HEK293 (cell line): ENCODE data around the gene PPFIA1.
A peak's percentile ranks its signal among the peaks of the same experiment; 100 is the strongest.

Source experiments
- CTCF ChIA-PET: fragments of 350-600 bp; formaldehyde crosslinking; extraction: SDS; loops from one replicate; lab custom pipeline; 2021; ENCODE audit warnings: antibody characterized with exemption; lab: Yijun Ruan, JAX
- POLR2A ChIA-PET: fragments of 300-600 bp; formaldehyde crosslinking; extraction: SDS; loops from one replicate; lab custom pipeline; 2020; ENCODE audit warnings: antibody characterized with exemption, inconsistent platforms; lab: Yijun Ruan, JAX
- H3K27ac ChIP-seq: fragments of 200-500 bp; sonication (Bioruptor generic); 2 replicates; pipeline ENCODE4 v1.5.1; 2014; ENCODE audit warnings: low read depth, low read length, control low read depth, inconsistent platforms; ENCODE audit errors: extremely low read depth
- H3K36me3 ChIP-seq, 2 experiments: fragments of 200-500 bp in 1 of 2; sonication (Bioruptor generic) in 1 of 2; 1 replicate in 1 of 2; 2 replicates in 1 of 2; pipeline ENCODE4 v1.5.1; 2014 to 2017; ENCODE audit warnings: inconsistent platforms in 2 of 2, low read length in 2 of 2; ENCODE audit not compliant: control insufficient read depth in 2 of 2, insufficient read depth in 1 of 2
- H3K4me1 ChIP-seq: fragments of 200-500 bp; sonication (Bioruptor generic); 2 replicates; pipeline ENCODE4 v1.5.1; 2014; ENCODE audit warnings: mild to moderate bottlenecking, low read length, inconsistent platforms; ENCODE audit not compliant: control insufficient read depth, insufficient read depth
- H3K4me3 ChIP-seq: 2 replicates; pipeline ENCODE4 v1.5.1; 2011; ENCODE audit warnings: low read depth, mild to moderate bottlenecking, control low read depth, low read length, moderate library complexity
- H3K9me3 ChIP-seq: fragments of 200-500 bp; sonication (Bioruptor generic); 2 replicates; pipeline ENCODE4 v1.5.1; 2014; ENCODE audit warnings: low read depth, low read length, inconsistent platforms; ENCODE audit not compliant: control insufficient read depth, insufficient read depth
- GFI1B ChIP-seq: fragments of 450-650 bp; formaldehyde crosslinking; IDR thresholded peaks from 2 replicates; pipeline ENCODE4 v1.5.1; 2016; ENCODE audit warnings: missing biosample characterization, missing genetic modification characterization
- ZEB2 ChIP-seq: fragments of 450-650 bp; formaldehyde crosslinking; IDR thresholded peaks from 2 replicates; pipeline ENCODE4 v1.5.1; 2016; ENCODE audit warnings: missing biosample characterization, missing genetic modification characterization
- ZFHX2 ChIP-seq: fragments of 450-650 bp; formaldehyde crosslinking; conservative IDR thresholded peaks from 2 replicates; pipeline ENCODE4 v1.5.1; 2016; ENCODE audit warnings: missing biosample characterization, missing genetic modification characterization
- ZNF202 ChIP-seq: fragments of 450-650 bp; formaldehyde crosslinking; IDR thresholded peaks from 2 replicates; pipeline ENCODE4 v1.5.1; 2016; ENCODE audit warnings: missing biosample characterization, missing genetic modification characterization, borderline replicate concordance
- ZNF24 ChIP-seq: fragments of 450-650 bp; formaldehyde crosslinking; IDR thresholded peaks from 2 replicates; pipeline ENCODE4 v1.5.1; 2016; ENCODE audit warnings: missing biosample characterization, missing genetic modification characterization
- ZNF341 ChIP-seq: fragments of 450-650 bp; formaldehyde crosslinking; IDR thresholded peaks from 2 replicates; pipeline ENCODE4; 2016; ENCODE audit warnings: low read depth, missing biosample characterization, missing genetic modification characterization
- ZNF837 ChIP-seq: fragments of 450-650 bp; formaldehyde crosslinking; IDR thresholded peaks from 2 replicates; pipeline ENCODE4 v1.5.1; 2016; ENCODE audit warnings: missing biosample characterization, missing genetic modification characterization
- TF ChIP-seq, protein P1 (sequence below): fragments of 450-650 bp; formaldehyde crosslinking; IDR thresholded peaks from 2 replicates; pipeline ENCODE4 v1.5.1; 2016; ENCODE audit warnings: missing biosample characterization, missing genetic modification characterization
- TF ChIP-seq, protein P2 (sequence below): fragments of 450-650 bp; formaldehyde crosslinking; IDR thresholded peaks from 2 replicates; pipeline ENCODE4 v1.5.1; 2017; ENCODE audit warnings: missing biosample characterization, missing genetic modification characterization
- TF ChIP-seq, protein P3 (sequence below): fragments of 450-650 bp; formaldehyde crosslinking; IDR thresholded peaks from 2 replicates; pipeline ENCODE4 v1.5.1; 2016; ENCODE audit warnings: missing biosample characterization, missing genetic modification characterization

The PPFIA1 gene

DNA sequence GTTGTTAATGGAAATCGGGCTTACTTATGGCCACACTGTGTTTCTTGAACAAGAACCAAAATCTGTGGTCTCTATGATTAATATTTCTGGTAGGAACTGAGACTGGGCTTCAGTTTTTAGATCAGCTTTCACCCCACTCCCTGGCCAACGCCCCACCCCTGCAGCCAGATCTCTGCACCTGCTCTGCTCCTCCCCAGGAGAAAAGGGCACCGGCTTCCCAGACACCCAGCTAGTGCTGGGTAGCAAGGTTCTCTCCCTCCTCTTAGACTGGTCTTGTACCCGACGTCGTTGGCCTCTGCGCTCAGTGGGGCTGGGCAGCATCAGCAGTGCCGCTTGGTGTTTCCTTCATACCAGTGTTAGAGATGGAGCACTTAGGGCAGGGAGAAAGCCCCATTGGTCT lies 110.9 kb downstream of the PPFIA1 start:
- H3K9me3 ChIP-seq: no peaks in the 10 kb centered on the region
- TF ChIP-seq ZFHX2: no peak
- H3K4me3 ChIP-seq: no peak overlapping the region
- H3K4me1 ChIP-seq: no peaks in the 10 kb centered on the region
- no peak overlapping the region for H3K27ac ChIP-seq
- peaks cover 6 to 88% of the 10 kb centered on the region in 2 experiments; a peak in 2 of 3 replicates for H3K36me3 ChIP-seq
- ChIA-PET CTCF (no interaction called here), POLR2A (no interaction called here)

DNA sequence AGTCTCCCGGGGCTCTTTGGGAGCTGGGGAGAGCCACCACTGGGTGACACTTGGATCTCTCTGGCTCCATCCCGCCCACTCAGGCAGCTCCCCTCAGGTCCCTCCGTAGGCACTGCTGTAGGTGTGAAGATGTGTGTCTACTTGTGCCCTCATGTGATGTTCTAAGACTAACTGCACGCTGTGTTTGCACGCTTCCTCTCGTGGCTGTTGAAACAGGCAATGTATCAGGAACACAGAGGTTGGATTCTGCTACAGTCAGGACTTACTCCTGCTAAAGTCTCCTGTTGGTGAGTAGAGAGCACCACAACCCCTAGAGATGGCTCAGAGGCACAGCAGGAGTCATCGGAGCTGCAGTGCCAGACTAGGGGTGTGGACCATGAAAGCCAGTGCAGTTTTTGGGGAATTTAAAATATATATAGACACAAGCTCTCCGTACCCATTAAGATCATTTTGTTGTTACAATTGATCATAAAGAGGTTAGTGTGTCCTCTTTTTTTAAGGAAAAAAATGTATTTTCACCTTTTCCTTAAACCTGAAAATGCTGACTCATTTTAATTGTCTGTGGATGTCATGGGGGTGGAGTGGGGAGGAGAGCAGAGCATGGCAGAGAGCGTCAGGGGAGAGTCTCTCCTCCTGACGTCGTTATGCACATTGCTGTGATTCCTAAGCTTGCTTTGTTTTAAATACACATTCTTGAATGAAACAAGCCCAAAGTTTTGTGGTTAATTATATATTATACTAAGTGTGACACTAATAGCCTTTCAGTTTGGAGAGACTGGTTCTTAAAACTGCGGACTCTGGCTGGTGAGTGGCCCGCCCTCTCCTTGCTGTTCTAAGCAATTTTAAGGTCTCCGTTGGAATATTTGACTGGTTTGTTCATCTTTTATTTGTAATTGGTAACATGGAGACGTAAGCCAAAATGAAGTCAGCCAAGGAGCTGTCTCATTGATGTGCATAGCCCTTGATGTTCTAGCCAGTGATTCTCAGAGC lies 111.7 kb downstream of the PPFIA1 start:
- POLR2A ChIA-PET: no interaction called here
- H3K4me3 ChIP-seq: no peak overlapping the region
- H3K27ac ChIP-seq: no peak overlapping the region
- H3K4me1 ChIP-seq: no peaks in the 10 kb centered on the region
- no peaks in the 10 kb centered on the region for H3K9me3 ChIP-seq
- CTCF ChIA-PET: no interaction called here
- H3K36me3 ChIP-seq: peaks cover 6 to 80% of the 10 kb centered on the region in 2 experiments; a peak in 2 of 3 replicates
- no peak for TF ChIP-seq ZNF341 (tag by site-specific recombination)
- TF ChIP-seq, protein P1, sequence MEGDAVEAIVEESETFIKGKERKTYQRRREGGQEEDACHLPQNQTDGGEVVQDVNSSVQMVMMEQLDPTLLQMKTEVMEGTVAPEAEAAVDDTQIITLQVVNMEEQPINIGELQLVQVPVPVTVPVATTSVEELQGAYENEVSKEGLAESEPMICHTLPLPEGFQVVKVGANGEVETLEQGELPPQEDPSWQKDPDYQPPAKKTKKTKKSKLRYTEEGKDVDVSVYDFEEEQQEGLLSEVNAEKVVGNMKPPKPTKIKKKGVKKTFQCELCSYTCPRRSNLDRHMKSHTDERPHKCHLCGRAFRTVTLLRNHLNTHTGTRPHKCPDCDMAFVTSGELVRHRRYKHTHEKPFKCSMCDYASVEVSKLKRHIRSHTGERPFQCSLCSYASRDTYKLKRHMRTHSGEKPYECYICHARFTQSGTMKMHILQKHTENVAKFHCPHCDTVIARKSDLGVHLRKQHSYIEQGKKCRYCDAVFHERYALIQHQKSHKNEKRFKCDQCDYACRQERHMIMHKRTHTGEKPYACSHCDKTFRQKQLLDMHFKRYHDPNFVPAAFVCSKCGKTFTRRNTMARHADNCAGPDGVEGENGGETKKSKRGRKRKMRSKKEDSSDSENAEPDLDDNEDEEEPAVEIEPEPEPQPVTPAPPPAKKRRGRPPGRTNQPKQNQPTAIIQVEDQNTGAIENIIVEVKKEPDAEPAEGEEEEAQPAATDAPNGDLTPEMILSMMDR (tag by site-specific recombination): 0 out of 2 replicates have a peak, but pooled peaks have one; percentile 22
- TF ChIP-seq, all 188 proteins: peak for 1

DNA sequence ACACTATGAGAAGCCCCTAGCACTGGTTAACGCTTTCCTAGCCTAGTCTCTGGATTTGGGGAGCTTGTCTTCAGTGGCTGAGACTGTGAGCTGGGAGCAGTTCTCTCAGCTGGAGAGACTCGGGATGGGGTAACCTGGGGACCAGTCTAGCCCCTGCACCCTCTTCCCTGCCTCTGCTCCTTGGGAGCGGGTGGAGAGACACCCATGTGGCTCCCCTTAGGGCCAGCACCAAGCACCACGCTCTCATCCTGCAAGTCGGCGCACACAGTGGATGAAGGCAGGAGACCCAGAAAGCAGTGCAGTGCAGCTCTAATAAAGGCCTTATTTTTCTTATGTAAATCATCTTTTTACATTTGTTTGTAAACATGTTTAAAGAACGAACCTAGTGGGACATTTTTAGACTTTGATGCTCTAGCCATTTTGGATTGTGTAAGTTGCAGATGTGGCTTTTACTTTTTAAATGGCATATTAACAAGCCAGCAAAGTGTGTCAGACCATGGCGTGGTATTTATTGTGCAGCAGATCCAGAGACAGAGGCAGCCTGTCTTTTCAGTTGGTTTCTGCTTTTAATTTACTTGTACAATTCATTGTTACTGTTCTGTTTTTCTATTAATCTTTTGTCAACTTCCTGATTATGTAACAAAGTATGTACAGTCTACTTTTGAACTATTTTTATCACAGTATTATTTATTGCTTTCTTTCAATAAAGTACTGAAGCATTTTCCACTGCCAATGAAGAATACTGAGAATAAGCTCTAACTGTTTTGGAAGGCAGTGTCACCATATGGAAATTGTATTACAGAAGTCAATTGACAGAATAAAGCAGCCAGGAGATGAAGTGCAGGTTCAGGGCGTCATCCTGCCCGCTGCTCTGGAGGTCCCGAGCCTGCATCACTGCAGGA lies 113.4 kb downstream of the PPFIA1 start:
- CTCF ChIA-PET: interaction anchor here (1.2 kb wide), 1 partner anchor 22 kb away, joined by 3 read pairs; no protein-coding TSS in a partner anchor
- Histone ChIP-seq H3K4me3 (no peak overlapping the region), H3K36me3 (peaks cover 5 to 63% of the 10 kb centered on the region in 2 experiments; a peak in 2 of 3 replicates), H3K4me1 (no peaks in the 10 kb centered on the region), H3K27ac (no peak overlapping the region), H3K9me3 (no peaks in the 10 kb centered on the region)
- POLR2A ChIA-PET: no interaction called here
- TF ChIP-seq, protein P2, sequence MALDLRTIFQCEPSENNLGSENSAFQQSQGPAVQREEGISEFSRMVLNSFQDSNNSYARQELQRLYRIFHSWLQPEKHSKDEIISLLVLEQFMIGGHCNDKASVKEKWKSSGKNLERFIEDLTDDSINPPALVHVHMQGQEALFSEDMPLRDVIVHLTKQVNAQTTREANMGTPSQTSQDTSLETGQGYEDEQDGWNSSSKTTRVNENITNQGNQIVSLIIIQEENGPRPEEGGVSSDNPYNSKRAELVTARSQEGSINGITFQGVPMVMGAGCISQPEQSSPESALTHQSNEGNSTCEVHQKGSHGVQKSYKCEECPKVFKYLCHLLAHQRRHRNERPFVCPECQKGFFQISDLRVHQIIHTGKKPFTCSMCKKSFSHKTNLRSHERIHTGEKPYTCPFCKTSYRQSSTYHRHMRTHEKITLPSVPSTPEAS (tag by site-specific recombination): no peak
- TF ChIP-seq GFI1B (no peak), ZNF837 (tag by site-specific recombination) (no peak), ZEB2 (tag by site-specific recombination) (no peak), ZNF202 (tag by site-specific recombination) (no peak), ZNF24 (tag by site-specific recombination) (no peak)
- TF ChIP-seq, protein P3, sequence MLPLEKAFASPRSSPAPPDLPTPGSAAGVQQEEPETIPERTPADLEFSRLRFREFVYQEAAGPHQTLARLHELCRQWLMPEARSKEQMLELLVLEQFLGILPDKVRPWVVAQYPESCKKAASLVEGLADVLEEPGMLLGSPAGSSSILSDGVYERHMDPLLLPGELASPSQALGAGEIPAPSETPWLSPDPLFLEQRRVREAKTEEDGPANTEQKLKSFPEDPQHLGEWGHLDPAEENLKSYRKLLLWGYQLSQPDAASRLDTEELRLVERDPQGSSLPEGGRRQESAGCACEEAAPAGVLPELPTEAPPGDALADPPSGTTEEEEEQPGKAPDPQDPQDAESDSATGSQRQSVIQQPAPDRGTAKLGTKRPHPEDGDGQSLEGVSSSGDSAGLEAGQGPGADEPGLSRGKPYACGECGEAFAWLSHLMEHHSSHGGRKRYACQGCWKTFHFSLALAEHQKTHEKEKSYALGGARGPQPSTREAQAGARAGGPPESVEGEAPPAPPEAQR (tag by site-specific recombination): no peak
